ENCODE data around the gene GLDN.

GLDN gene

GRCh38 chr15:51318382-51319150 is 22.9 kb upstream of the GLDN start:
- H3K9ac ChIP-seq (ENCODE audit: low read length): no peak overlapping the region
- H3K9me2 ChIP-seq (replicated peaks; ENCODE audit: insufficient read depth, low read length): no peaks in the 10 kb centered on the region

GRCh38 chr15:51319539-51319938 is 21.9 kb upstream of the GLDN start:
- Histone ChIP-seq H3K79me2 (ENCODE audit: low read length) (no peaks in the 10 kb centered on the region), H3F3A (ENCODE audit: insufficient read depth, low read length) (no peaks in the 10 kb centered on the region), H3K36me3 (replicated peaks; ENCODE audit: insufficient read depth, low read length) (no peaks in the 10 kb centered on the region), H3K9me2 (replicated peaks; ENCODE audit: insufficient read depth, low read length) (no peaks in the 10 kb centered on the region), H4K20me1 (ENCODE audit: insufficient read depth, low read length) (no peaks in the 10 kb centered on the region), H3K4me1 (ENCODE audit: low read length) (no peaks in the 10 kb centered on the region), H3K27me3 (replicated peaks; ENCODE audit: insufficient read depth, low read length) (no peaks in the 10 kb centered on the region), H3K4me2 (ENCODE audit: low read depth, low read length) (no peak overlapping the region), H3K4me3 (ENCODE audit: low read length) (no peak overlapping the region), H3K9me3 (replicated peaks; ENCODE audit: insufficient read depth, low read length) (no peaks in the 10 kb centered on the region), H3K27ac (ENCODE audit: low read length) (no peak overlapping the region), H2AFZ (ENCODE audit: low read length) (no peak overlapping the region), H3K9ac (ENCODE audit: low read length) (no peak overlapping the region)
- TF ChIP-seq EZH2 (optimal IDR thresholded peaks at IDR 0.05; ENCODE audit: low read depth, low read length) (no peak), EZH2phosphoT487 (IDR thresholded peaks at IDR 0.05; ENCODE audit: low read length) (no peak), CTCF (IDR thresholded peaks at IDR 0.05; ENCODE audit: low read length) (no peak)
- no peak for DNase-seq

More at GRCh38 chr15:51318382-51319150, 22.9 kb upstream of the GLDN start:
- no peaks in the 10 kb centered on the region for H3F3A ChIP-seq (ENCODE audit: insufficient read depth, low read length)
- no peaks in the 10 kb centered on the region for H3K4me1 ChIP-seq (ENCODE audit: low read length)
- H3K9me3 ChIP-seq (replicated peaks; ENCODE audit: insufficient read depth, low read length): no peaks in the 10 kb centered on the region
- TF ChIP-seq EZH2 (optimal IDR thresholded peaks at IDR 0.05; ENCODE audit: low read depth, low read length) (no peak), EZH2phosphoT487 (IDR thresholded peaks at IDR 0.05; ENCODE audit: low read length) (no peak), CTCF (IDR thresholded peaks at IDR 0.05; ENCODE audit: low read length) (no peak)
- H3K4me3 ChIP-seq (ENCODE audit: low read length): no peak overlapping the region
- no peaks in the 10 kb centered on the region for H3K36me3 ChIP-seq (replicated peaks; ENCODE audit: insufficient read depth, low read length)
- H3K79me2 ChIP-seq (ENCODE audit: low read length): no peaks in the 10 kb centered on the region
- H3K27ac ChIP-seq (ENCODE audit: low read length): no peak overlapping the region
- no peak for DNase-seq
- no peaks in the 10 kb centered on the region for H3K27me3 ChIP-seq (replicated peaks; ENCODE audit: insufficient read depth, low read length)
- no peaks in the 10 kb centered on the region for H4K20me1 ChIP-seq (ENCODE audit: insufficient read depth, low read length)
- H2AFZ ChIP-seq (ENCODE audit: low read length): no peak overlapping the region
- H3K4me2 ChIP-seq (ENCODE audit: low read depth, low read length): no peak overlapping the region

GRCh38 chr15:51320843-51321242 is 20.6 kb upstream of the GLDN start:
- Histone ChIP-seq H4K20me1 (ENCODE audit: insufficient read depth, low read length) (no peaks in the 10 kb centered on the region), H3K9me3 (replicated peaks; ENCODE audit: insufficient read depth, low read length) (no peaks in the 10 kb centered on the region), H3K36me3 (replicated peaks; ENCODE audit: insufficient read depth, low read length) (no peaks in the 10 kb centered on the region), H3K27ac (ENCODE audit: low read length) (no peak overlapping the region), H3K27me3 (replicated peaks; ENCODE audit: insufficient read depth, low read length) (no peaks in the 10 kb centered on the region), H3F3A (ENCODE audit: insufficient read depth, low read length) (no peaks in the 10 kb centered on the region), H3K9me2 (replicated peaks; ENCODE audit: insufficient read depth, low read length) (no peaks in the 10 kb centered on the region), H3K4me2 (ENCODE audit: low read depth, low read length) (no peak overlapping the region), H3K9ac (ENCODE audit: low read length) (no peak overlapping the region), H3K4me3 (ENCODE audit: low read length) (no peak overlapping the region), H2AFZ (ENCODE audit: low read length) (no peak overlapping the region), H3K4me1 (ENCODE audit: low read length) (no peaks in the 10 kb centered on the region), H3K79me2 (ENCODE audit: low read length) (no peaks in the 10 kb centered on the region)
- no peak for DNase-seq
- TF ChIP-seq EZH2phosphoT487 (IDR thresholded peaks at IDR 0.05; ENCODE audit: low read length) (no peak), CTCF (IDR thresholded peaks at IDR 0.05; ENCODE audit: low read length) (no peak), EZH2 (optimal IDR thresholded peaks at IDR 0.05; ENCODE audit: low read depth, low read length) (no peak)
